ENCODE measurements around the gene CFTR. TPM values are rescaled to one million over a fixed set of nuclear protein-coding genes. Genes with fewer than 3 reads are reported as not detected.

The CFTR gene
- total RNA-seq, 1 experiment from 2014 or later, result 0.31 TPM

DNA sequence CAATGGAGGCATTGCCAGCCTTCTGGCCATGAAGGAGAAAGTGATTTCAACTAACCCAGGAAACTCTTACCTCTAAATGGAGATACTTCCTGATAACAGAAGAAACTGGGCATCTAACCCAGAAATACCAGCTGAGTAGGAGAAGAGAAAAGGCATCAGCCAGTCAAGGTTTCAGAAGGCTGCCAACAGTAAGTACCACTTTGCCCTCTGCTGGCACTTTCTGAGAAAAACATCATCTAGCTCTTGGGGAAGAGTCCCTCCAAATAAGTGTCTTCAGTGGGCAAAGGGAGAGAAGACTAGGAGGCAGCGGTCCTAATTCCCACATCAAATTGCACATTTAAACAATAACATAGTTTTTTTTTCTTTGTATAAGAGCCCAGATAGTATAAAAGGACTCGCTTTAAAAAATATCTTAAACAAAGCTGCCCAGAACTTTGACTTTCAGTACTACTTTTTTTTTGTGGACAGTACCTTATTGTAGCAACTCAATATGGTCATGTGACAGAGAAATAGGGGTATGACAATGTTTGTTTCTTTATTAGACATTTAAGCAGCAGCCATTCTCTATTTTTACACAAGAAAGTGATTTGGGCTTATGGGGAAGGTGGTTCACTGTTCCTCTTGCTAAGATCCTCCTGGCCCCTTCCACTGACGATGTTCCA lies 236.1 kb downstream of the CFTR start:
- DNase-seq (ENCODE audit: low read depth, low spot score) (peak; percentile 42), ATAC-seq (peak; percentile 84)
- H3K4me3 ChIP-seq (ENCODE audit: low read depth in 2 of 2, low read length in 2 of 2), result no peak overlapping the region
- peaks cover 3% of the 10 kb centered on the region; the same call in 1 of the 2 replicates for H3K27me3 ChIP-seq (ENCODE audit: control insufficient read depth, insufficient read depth, low read length)
- H3K27ac ChIP-seq (ENCODE audit: low read length), result no peak overlapping the region
- CTCF ChIA-PET, result interaction anchor here (1.3 kb wide), 1 partner anchor 257 kb away, joined by 7 read pairs; no protein-coding TSS in a partner anchor
- intact Hi-C loops (cut with micrococcal nuclease; ENCODE audit: unreplicated experiment), result loop anchor here (2.0 kb wide), 2 partner anchors 255 to 315 kb away; no protein-coding TSS in a partner anchor
- POLR2A ChIA-PET, result no interaction called here
- in situ Hi-C loops (cut with HindIII; ENCODE audit: low pct_unique_long_range_greater_than_20kb, low sequenced_read_pairs), result no loop called here
- H3K36me3 ChIP-seq (ENCODE audit: control insufficient read depth, insufficient read depth, low read length), result no peaks in the 10 kb centered on the region
- TF ChIP-seq, protein P1, sequence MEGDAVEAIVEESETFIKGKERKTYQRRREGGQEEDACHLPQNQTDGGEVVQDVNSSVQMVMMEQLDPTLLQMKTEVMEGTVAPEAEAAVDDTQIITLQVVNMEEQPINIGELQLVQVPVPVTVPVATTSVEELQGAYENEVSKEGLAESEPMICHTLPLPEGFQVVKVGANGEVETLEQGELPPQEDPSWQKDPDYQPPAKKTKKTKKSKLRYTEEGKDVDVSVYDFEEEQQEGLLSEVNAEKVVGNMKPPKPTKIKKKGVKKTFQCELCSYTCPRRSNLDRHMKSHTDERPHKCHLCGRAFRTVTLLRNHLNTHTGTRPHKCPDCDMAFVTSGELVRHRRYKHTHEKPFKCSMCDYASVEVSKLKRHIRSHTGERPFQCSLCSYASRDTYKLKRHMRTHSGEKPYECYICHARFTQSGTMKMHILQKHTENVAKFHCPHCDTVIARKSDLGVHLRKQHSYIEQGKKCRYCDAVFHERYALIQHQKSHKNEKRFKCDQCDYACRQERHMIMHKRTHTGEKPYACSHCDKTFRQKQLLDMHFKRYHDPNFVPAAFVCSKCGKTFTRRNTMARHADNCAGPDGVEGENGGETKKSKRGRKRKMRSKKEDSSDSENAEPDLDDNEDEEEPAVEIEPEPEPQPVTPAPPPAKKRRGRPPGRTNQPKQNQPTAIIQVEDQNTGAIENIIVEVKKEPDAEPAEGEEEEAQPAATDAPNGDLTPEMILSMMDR (IDR thresholded peaks at IDR 0.05), result peak; percentile 76
- TF ChIP-seq, protein P2, sequence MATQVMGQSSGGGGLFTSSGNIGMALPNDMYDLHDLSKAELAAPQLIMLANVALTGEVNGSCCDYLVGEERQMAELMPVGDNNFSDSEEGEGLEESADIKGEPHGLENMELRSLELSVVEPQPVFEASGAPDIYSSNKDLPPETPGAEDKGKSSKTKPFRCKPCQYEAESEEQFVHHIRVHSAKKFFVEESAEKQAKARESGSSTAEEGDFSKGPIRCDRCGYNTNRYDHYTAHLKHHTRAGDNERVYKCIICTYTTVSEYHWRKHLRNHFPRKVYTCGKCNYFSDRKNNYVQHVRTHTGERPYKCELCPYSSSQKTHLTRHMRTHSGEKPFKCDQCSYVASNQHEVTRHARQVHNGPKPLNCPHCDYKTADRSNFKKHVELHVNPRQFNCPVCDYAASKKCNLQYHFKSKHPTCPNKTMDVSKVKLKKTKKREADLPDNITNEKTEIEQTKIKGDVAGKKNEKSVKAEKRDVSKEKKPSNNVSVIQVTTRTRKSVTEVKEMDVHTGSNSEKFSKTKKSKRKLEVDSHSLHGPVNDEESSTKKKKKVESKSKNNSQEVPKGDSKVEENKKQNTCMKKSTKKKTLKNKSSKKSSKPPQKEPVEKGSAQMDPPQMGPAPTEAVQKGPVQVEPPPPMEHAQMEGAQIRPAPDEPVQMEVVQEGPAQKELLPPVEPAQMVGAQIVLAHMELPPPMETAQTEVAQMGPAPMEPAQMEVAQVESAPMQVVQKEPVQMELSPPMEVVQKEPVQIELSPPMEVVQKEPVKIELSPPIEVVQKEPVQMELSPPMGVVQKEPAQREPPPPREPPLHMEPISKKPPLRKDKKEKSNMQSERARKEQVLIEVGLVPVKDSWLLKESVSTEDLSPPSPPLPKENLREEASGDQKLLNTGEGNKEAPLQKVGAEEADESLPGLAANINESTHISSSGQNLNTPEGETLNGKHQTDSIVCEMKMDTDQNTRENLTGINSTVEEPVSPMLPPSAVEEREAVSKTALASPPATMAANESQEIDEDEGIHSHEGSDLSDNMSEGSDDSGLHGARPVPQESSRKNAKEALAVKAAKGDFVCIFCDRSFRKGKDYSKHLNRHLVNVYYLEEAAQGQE (IDR thresholded peaks at IDR 0.05; ENCODE audit: insufficient read depth in 1 of 2, low read depth in 2 of 2, low read length in 1 of 2), result no peak
- no peak for TF ChIP-seq TCF7L2 (IDR thresholded peaks at IDR 0.05; ENCODE audit: low read depth, low read length)
- no peak for TF ChIP-seq POLR2AphosphoS5 (IDR thresholded peaks at IDR 0.05; ENCODE audit: low read depth, low read length)
- TF ChIP-seq SIN3A (IDR thresholded peaks at IDR 0.05; ENCODE audit: borderline replicate concordance, insufficient read depth, low read depth, low read length), result no peak
- no peaks in the 10 kb centered on the region for H3K4me1 ChIP-seq (ENCODE audit: control insufficient read depth, insufficient read depth, low read length)
- H3K9me3 ChIP-seq (ENCODE audit: control insufficient read depth, insufficient read depth, low read depth, low read length), result no peaks in the 10 kb centered on the region
- BruUV-seq (replicated peaks), result no TSS peak

DNA sequence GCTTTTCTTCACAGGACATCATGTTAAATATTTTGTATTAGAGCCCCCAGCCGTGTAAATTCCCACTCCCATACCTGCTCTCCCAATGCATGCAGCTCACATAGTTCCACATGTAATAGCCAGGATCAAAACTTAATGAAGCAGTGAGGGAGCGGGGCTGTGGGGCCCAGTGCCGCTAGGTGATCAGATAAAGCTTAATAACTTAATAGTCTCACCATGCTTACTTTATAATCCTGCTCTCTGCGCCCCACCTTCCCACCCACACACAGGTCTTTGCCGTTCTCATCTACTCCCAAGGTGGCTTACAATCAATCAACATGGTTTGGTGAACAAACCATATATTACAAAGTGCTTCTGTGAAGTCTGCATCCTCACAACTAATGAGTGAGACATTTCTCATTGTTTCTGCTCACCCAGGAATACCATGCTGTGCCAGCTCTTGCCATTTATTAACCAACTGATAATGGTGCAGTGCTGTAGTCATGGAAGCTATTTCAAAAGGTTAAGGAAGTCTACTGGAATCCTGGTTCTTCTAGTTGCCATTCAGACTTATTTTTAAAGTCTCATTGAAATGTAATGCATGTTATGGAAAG lies 237.0 kb downstream of the CFTR start:
- in situ Hi-C loops (cut with HindIII; ENCODE audit: low pct_unique_long_range_greater_than_20kb, low sequenced_read_pairs) (no loop called here), intact Hi-C loops (cut with micrococcal nuclease; ENCODE audit: unreplicated experiment) (no loop called here)
- H3K36me3 ChIP-seq (ENCODE audit: control insufficient read depth, insufficient read depth, low read length), result no peaks in the 10 kb centered on the region
- DNase-seq (ENCODE audit: low read depth, low spot score) (no peak), ATAC-seq (no peak)
- no peak overlapping the region for H3K27ac ChIP-seq (ENCODE audit: low read length)
- ChIA-PET POLR2A (no interaction called here), CTCF (no interaction called here)
- no peaks in the 10 kb centered on the region for H3K4me1 ChIP-seq (ENCODE audit: control insufficient read depth, insufficient read depth, low read length)
- H3K9me3 ChIP-seq (ENCODE audit: control insufficient read depth, insufficient read depth, low read depth, low read length), result no peaks in the 10 kb centered on the region
- peaks cover 3% of the 10 kb centered on the region; the same call in 1 of the 2 replicates for H3K27me3 ChIP-seq (ENCODE audit: control insufficient read depth, insufficient read depth, low read length)
- BruUV-seq (replicated peaks), result no TSS peak
- TF ChIP-seq, protein P2 (IDR thresholded peaks at IDR 0.05; ENCODE audit: insufficient read depth in 1 of 2, low read depth in 2 of 2, low read length in 1 of 2), result no peak
- TF ChIP-seq, protein P1 (IDR thresholded peaks at IDR 0.05), result no peak
- TF ChIP-seq TCF7L2 (IDR thresholded peaks at IDR 0.05; ENCODE audit: low read depth, low read length), result no peak
- TF ChIP-seq POLR2AphosphoS5 (IDR thresholded peaks at IDR 0.05; ENCODE audit: low read depth, low read length), result no peak
- no peak for TF ChIP-seq SIN3A (IDR thresholded peaks at IDR 0.05; ENCODE audit: borderline replicate concordance, insufficient read depth, low read depth, low read length)
- H3K4me3 ChIP-seq (ENCODE audit: low read depth in 2 of 2, low read length in 2 of 2), result no peak overlapping the region
